Stimulated activated CD8-positive, alpha-beta memory T cell treated with anti-CD3 and anti-CD28 coated beads, Interleukin-15, amount 100 ng/mL, for 48 hours (primary cell): ENCODE measurements around the gene ATXN1.

Experiments
- DNase-seq, 2 donors: peaks; one replicate each; pipeline ENCODE4 v3.0.0-alpha.2; 2020; ENCODE audit warnings: low read depth in 2 of 2

The ATXN1 gene

GRCh38 chr6:16333580-16333979, 427.7 kb downstream of the ATXN1 start:
- DNase-seq = no peak

GRCh38 chr6:16332175-16332542, 429.1 kb downstream of the ATXN1 start:
- DNase-seq = peak; percentile 59 to 63

GRCh38 chr6:16331384-16332174, 429.7 kb downstream of the ATXN1 start:
- DNase-seq = peak in 1 of 2 donors; percentile 21

- DNase-seq = no peak
Observed at GRCh38 chr6:16329233-16329632, 432.0 kb downstream of the ATXN1 start.

- DNase-seq = no peak
Observed at GRCh38 chr6:16327777-16328325, 433.4 kb downstream of the ATXN1 start.

GRCh38 chr6:16326971-16327776, 434.1 kb downstream of the ATXN1 start:
- no peak for DNase-seq

GRCh38 chr6:16326531-16326930, 434.7 kb downstream of the ATXN1 start:
- DNase-seq = no peak

- no peak for DNase-seq
Observed at GRCh38 chr6:16324606-16325225, 436.5 kb downstream of the ATXN1 start.

- no peak for DNase-seq
Observed at GRCh38 chr6:16324184-16324583, 437.1 kb downstream of the ATXN1 start.

- peak; percentile 64 to 70 for DNase-seq
Observed at GRCh38 chr6:16322666-16323312, 438.5 kb downstream of the ATXN1 start.

GRCh38 chr6:16321826-16322225, 439.4 kb downstream of the ATXN1 start:
- no peak for DNase-seq

- no peak for DNase-seq
Observed at GRCh38 chr6:16321341-16321710, 439.9 kb downstream of the ATXN1 start.

- DNase-seq = no peak
Observed at GRCh38 chr6:16320533-16321340, 440.5 kb downstream of the ATXN1 start.

- DNase-seq = peak; percentile 34 to 50
Observed at GRCh38 chr6:16319813-16320532, 441.3 kb downstream of the ATXN1 start.

- DNase-seq = no peak
Observed at GRCh38 chr6:16318953-16319720, 442.1 kb downstream of the ATXN1 start.

- no peak for DNase-seq
Observed at GRCh38 chr6:16318538-16318937, 442.7 kb downstream of the ATXN1 start.

- DNase-seq = peak in 1 of 2 donors; percentile 40
Observed at GRCh38 chr6:16316741-16317251, 444.5 kb downstream of the ATXN1 start.

- DNase-seq = no peak
Observed at GRCh38 chr6:16314296-16314695, 447.0 kb downstream of the ATXN1 start.

GRCh38 chr6:16313732-16314131, 447.5 kb downstream of the ATXN1 start:
- DNase-seq = no peak
